ENCODE measurements around the gene PIANP. TPM values are rescaled to one million over a fixed set of nuclear protein-coding genes. Genes with fewer than 3 reads are reported as not detected.
"Not testable (repeated sequence)": the region's sequence is repeated elsewhere in the genome, so short reads cannot be mapped to it uniquely, and the experiment has no call there.

The PIANP gene, protein sequence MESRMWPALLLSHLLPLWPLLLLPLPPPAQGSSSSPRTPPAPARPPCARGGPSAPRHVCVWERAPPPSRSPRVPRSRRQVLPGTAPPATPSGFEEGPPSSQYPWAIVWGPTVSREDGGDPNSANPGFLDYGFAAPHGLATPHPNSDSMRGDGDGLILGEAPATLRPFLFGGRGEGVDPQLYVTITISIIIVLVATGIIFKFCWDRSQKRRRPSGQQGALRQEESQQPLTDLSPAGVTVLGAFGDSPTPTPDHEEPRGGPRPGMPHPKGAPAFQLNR
- total RNA-seq (0.49 TPM), polyA plus RNA-seq (ENCODE audit: insufficient read depth in 1 of 8, insufficient read length in 8 of 8, low replicate concordance in 1 of 8) (1 to 10 TPM; 2.4 to 8.4 (median 5.6) TPM)
- long read RNA-seq, donor 1 = 0 reads
- long read RNA-seq, donor 2 = 0 reads
- long read RNA-seq, donor 3 = 0 reads
- long read RNA-seq, donor 4 = 0 reads
- long read RNA-seq, donor 5, partial matches to known transcripts = 0 of 2 reads
- long read RNA-seq, donor 5, other reads (novel, unspliced or antisense) = 0 of 2 reads
- long read RNA-seq, donor 6 = 0 reads
- long read RNA-seq, donor 7 = 0 reads
- long read RNA-seq, donor 8 = 0 reads
- long read RNA-seq, donor 9 = 0 reads
- long read RNA-seq, donor 10, partial matches to known transcripts = 0 of 1 reads
- long read RNA-seq, donor 10, other reads (novel, unspliced or antisense) = 0 of 1 reads
- long read RNA-seq, donor 11, partial matches to known transcripts = 0 of 1 reads
- long read RNA-seq, donor 11, other reads (novel, unspliced or antisense) = 0 of 1 reads

DNA sequence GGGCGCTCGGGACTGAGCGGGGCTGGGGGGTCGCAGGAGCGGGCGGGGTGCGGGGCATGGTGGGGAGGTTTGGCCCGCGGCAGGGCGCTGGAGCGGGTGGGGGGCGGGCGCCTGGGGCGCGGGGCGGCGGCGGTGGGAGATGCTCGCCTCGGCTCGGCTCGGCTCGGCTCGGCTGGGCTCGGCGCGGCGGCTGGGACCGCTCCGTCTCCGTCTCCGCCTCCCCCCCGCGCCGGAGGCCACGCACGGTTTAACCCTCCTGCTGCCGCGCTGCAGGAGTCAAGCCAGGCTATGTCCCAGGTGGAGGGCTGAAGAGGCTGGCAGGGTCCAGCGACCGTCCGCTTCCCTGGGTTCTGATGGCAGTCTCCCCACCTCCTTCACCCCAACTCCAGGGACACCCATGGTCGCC is at the start of gene PIANP:
Gene PIANP, minus strand, starts transcription at position 170 of the 406 bp plus-strand sequence. CDS start 2,754 bp downstream, outside the sequence.
- H3K36me3 ChIP-seq (ENCODE audit: control insufficient read depth, insufficient read depth, low read length) = no peaks in the 10 kb centered on the region
- no peaks in the 10 kb centered on the region for H3K9me3 ChIP-seq (replicated peaks; ENCODE audit: control insufficient read depth, low read depth, low read length)
- DNase-seq = peak; percentile 73
- WGBS (ENCODE audit: insufficient coverage) = under 1% methylated on average over 22 of the region's 43 CpGs
- peak within 1 kb of the TSS; percentile 50 for H3K4me3 ChIP-seq (ENCODE audit: low read length)
- peaks cover 10% of the 10 kb centered on the region for H3K4me1 ChIP-seq (ENCODE audit: control insufficient read depth, insufficient read depth, low read length)
- no peak within 1 kb of the TSS for H3K27ac ChIP-seq (ENCODE audit: low read length)
- H3K27me3 ChIP-seq (ENCODE audit: control insufficient read depth, insufficient read depth, low read length) = peaks cover 52% of the 10 kb centered on the region

DNA sequence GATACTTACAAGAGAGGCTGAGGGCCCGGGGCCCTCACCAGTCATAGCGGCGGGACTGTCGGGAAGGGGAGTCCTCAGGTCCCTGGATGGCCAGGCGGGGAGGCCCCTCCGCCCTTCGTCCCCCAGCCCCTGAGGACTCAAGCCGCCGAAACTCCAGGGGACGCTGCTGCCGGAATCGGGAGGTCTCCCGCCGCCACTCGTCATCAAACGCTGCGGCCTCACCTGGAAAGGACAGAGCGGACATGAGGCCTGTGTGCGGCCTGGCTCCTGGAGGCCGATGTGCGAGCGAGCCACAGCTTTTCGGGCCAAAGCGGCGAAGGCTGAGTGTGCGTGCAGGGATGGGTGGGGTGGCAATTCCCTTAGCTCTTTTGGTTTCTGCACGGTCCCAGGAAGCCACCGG is 48.1 kb upstream of the PIANP start:
- no peak overlapping the region for H3K27ac ChIP-seq (ENCODE audit: low read length)
- H3K9me3 ChIP-seq (replicated peaks; ENCODE audit: control insufficient read depth, low read depth, low read length) = no peaks in the 10 kb centered on the region
- no peaks in the 10 kb centered on the region for H3K27me3 ChIP-seq (ENCODE audit: control insufficient read depth, insufficient read depth, low read length)
- H3K4me3 ChIP-seq (ENCODE audit: low read length) = no peak overlapping the region
- peaks cover 18% of the 10 kb centered on the region for H3K4me1 ChIP-seq (ENCODE audit: control insufficient read depth, insufficient read depth, low read length)
- no peak for DNase-seq
- 88% methylated on average over 23 of the region's 28 CpGs for WGBS (ENCODE audit: insufficient coverage)
- H3K36me3 ChIP-seq (ENCODE audit: control insufficient read depth, insufficient read depth, low read length) = peaks cover 72% of the 10 kb centered on the region

DNA sequence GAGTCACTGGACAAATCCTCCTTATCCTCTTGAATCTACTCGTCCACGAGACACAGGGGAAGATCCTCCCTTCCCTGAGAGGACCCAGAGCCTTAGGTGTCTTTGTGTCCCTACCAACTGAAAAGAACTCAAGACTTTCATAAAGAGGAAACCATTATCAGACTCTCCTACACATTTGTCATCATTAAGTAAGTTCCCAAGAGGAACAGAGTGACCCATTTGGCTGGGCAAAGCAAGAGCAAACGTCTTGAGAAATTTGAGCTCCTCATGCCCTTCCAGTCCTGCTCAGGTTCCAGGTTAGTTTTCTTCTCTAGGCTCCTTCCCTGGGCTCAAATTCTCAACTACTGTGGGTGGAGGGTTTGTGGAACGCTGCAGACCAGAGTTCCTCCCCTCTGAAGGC is 46.6 kb upstream of the PIANP start:
- Histone ChIP-seq H3K36me3 (ENCODE audit: control insufficient read depth, insufficient read depth, low read length) (peaks cover 72% of the 10 kb centered on the region), H3K27ac (ENCODE audit: low read length) (no peak overlapping the region), H3K4me3 (ENCODE audit: low read length) (no peak overlapping the region), H3K4me1 (ENCODE audit: control insufficient read depth, insufficient read depth, low read length) (peaks cover 14% of the 10 kb centered on the region), H3K27me3 (ENCODE audit: control insufficient read depth, insufficient read depth, low read length) (no peaks in the 10 kb centered on the region), H3K9me3 (replicated peaks; ENCODE audit: control insufficient read depth, low read depth, low read length) (no peaks in the 10 kb centered on the region)
- DNase-seq = no peak
- 77% methylated on average over 3 of the region's 4 CpGs for WGBS (ENCODE audit: insufficient coverage)

DNA sequence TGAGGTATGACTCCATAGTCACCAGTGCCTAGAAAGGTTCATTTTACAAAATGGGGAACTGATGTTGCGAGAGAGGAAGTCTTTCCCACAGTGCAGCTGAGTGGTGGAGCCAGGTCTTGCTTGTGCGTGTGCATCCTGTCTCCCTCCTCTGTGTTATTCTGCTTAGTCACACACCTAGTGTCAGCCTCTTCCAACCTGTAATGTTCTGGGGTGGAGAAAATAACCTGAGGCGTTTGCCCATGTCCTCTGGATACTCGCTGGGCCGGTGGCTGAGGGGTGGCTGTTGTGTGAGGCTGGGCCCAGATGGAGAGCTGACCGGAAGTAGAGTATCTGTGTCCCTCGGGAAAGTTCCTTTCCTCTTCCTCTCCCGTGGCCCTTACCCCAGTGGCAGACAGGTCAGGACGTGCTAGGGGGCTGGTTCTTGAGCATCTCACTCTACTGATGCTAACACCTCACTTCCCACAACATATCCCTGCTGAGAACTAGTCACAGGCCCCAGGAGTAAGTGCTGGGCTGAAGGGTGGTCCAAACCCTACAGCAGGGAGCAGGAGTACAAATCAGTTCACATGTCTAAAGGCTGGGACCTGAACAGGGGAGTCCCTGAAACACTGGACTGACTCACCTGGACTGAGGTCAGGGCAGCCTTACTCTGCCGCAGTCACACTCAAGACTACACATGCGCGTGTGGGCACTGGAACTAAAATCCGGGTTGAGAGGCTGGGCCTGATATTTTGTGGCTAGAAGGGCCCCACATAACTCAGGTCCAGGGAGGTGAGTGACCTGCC is 45.3 kb upstream of the PIANP start:
- peaks cover 60% of the 10 kb centered on the region for H3K36me3 ChIP-seq (ENCODE audit: control insufficient read depth, insufficient read depth, low read length)
- H3K9me3 ChIP-seq (replicated peaks; ENCODE audit: control insufficient read depth, low read depth, low read length) = no peaks in the 10 kb centered on the region
- peak; percentile 33 for DNase-seq
- H3K27ac ChIP-seq (ENCODE audit: low read length) = no peak overlapping the region
- no peaks in the 10 kb centered on the region for H3K27me3 ChIP-seq (ENCODE audit: control insufficient read depth, insufficient read depth, low read length)
- WGBS (ENCODE audit: insufficient coverage) = 60% methylated on average over 1 of the region's 13 CpGs
- peaks cover 4% of the 10 kb centered on the region for H3K4me1 ChIP-seq (ENCODE audit: control insufficient read depth, insufficient read depth, low read length)
- no peak overlapping the region for H3K4me3 ChIP-seq (ENCODE audit: low read length)

DNA sequence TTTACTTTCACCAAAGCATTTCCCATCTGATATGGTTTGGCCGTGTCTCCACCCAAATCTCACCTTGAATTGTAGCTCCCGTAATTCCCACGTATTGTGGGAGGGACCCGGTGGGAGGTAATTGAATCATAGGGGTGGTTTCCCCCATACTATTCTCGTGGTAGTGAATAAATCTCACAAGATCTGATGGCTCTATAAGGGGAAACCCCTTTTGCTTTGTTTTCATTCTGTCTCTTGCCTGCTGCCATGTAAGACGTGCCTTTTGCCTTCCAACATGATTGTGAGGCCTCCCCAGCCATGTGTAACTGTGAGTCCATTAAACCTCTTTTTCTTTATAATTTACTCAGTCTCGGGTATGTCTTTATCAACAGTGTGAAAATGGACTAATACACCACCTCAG is 42.7 kb upstream of the PIANP start:
- WGBS (ENCODE audit: insufficient coverage) = 83% methylated on average over 1 of the region's 7 CpGs
- H3K4me1 ChIP-seq (ENCODE audit: control insufficient read depth, insufficient read depth, low read length); DNase-seq; H3K9me3 ChIP-seq (replicated peaks; ENCODE audit: control insufficient read depth, low read depth, low read length); H3K27me3 ChIP-seq (ENCODE audit: control insufficient read depth, insufficient read depth, low read length); H3K4me3 ChIP-seq (ENCODE audit: low read length); H3K27ac ChIP-seq (ENCODE audit: low read length): not testable (repeated sequence)
- H3K36me3 ChIP-seq (ENCODE audit: control insufficient read depth, insufficient read depth, low read length) = peaks cover 34% of the 10 kb centered on the region

DNA sequence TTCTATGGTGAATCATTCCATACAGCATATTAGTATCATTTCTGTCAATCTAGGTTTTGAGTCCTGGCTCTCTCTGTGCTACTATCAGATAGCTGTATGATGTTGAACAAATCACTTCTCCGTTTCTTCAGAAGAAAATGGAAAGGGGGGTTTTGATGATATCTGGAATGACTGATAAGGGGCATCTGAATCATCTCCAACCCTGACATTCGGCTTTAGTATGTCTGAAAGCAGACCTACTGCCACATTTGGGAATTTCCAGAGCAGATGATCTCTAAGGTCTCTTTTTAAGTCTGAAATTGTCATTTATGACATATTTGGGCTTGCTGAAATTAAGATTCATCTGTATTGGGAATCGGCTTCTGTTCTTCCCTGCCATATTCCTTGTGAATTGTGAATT is 42.2 kb upstream of the PIANP start:
- WGBS (ENCODE audit: insufficient coverage) = no CpG with 5 or more reads among the region's 3 CpGs
- Histone ChIP-seq H3K4me3 (ENCODE audit: low read length) (no peak overlapping the region), H3K4me1 (ENCODE audit: control insufficient read depth, insufficient read depth, low read length) (peaks cover 4% of the 10 kb centered on the region), H3K27ac (ENCODE audit: low read length) (no peak overlapping the region), H3K36me3 (ENCODE audit: control insufficient read depth, insufficient read depth, low read length) (peaks cover 29% of the 10 kb centered on the region), H3K27me3 (ENCODE audit: control insufficient read depth, insufficient read depth, low read length) (no peaks in the 10 kb centered on the region), H3K9me3 (replicated peaks; ENCODE audit: control insufficient read depth, low read depth, low read length) (no peaks in the 10 kb centered on the region)
- DNase-seq = no peak

DNA sequence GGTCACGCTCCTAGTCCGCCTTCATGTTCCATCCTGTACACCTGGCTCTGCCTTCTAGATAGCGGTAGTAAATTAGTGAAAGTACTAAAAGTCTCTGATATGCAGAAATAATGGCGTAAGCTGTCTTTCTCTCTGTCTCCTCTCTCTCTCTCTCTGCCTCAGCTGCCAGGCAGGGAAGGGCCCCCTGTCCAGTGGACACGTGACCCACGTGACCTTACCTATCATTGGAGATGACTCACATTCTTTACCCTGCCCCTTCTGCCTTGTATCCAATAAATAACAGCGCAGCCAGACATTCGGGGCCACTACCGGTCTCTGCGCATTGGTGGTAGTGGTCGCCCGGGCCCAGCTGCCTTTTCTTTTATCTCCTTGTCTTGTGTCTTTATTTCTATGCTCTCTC is 41.5 kb upstream of the PIANP start:
- WGBS (ENCODE audit: insufficient coverage) = 40% methylated on average over 1 of the region's 12 CpGs
- H3K4me3 ChIP-seq (ENCODE audit: low read length); DNase-seq; H3K4me1 ChIP-seq (ENCODE audit: control insufficient read depth, insufficient read depth, low read length); H3K27me3 ChIP-seq (ENCODE audit: control insufficient read depth, insufficient read depth, low read length); H3K27ac ChIP-seq (ENCODE audit: low read length); H3K9me3 ChIP-seq (replicated peaks; ENCODE audit: control insufficient read depth, low read depth, low read length): not testable (repeated sequence)
- peaks cover 22% of the 10 kb centered on the region for H3K36me3 ChIP-seq (ENCODE audit: control insufficient read depth, insufficient read depth, low read length)

DNA sequence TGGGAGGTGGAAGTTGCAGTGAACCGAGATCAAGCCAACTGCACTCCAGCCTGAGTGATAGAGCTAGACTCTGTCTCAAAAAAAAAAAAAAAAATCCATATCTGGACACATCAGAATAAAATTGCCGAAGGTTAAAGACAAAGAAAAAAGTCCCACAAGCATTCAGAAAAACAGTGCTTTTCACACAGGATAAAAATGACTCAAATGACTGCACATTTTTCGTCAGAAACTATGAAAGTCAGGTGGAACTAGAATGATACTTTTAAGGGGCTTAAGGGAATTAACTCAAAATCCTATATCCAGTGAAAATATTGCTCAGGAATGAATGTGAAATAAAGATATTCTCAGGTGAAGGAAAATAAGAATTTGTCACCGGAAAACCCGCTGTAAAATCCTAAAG is 36.1 kb upstream of the PIANP start:
- no peaks in the 10 kb centered on the region for H3K9me3 ChIP-seq (replicated peaks; ENCODE audit: control insufficient read depth, low read depth, low read length)
- no peak overlapping the region for H3K27ac ChIP-seq (ENCODE audit: low read length)
- H3K4me1 ChIP-seq (ENCODE audit: control insufficient read depth, insufficient read depth, low read length) = no peaks in the 10 kb centered on the region
- H3K27me3 ChIP-seq (ENCODE audit: control insufficient read depth, insufficient read depth, low read length) = no peaks in the 10 kb centered on the region
- WGBS (ENCODE audit: insufficient coverage) = no CpG with 5 or more reads among the region's 5 CpGs
- DNase-seq = no peak
- H3K36me3 ChIP-seq (ENCODE audit: control insufficient read depth, insufficient read depth, low read length) = peaks cover 20% of the 10 kb centered on the region
- H3K4me3 ChIP-seq (ENCODE audit: low read length) = no peak overlapping the region

DNA sequence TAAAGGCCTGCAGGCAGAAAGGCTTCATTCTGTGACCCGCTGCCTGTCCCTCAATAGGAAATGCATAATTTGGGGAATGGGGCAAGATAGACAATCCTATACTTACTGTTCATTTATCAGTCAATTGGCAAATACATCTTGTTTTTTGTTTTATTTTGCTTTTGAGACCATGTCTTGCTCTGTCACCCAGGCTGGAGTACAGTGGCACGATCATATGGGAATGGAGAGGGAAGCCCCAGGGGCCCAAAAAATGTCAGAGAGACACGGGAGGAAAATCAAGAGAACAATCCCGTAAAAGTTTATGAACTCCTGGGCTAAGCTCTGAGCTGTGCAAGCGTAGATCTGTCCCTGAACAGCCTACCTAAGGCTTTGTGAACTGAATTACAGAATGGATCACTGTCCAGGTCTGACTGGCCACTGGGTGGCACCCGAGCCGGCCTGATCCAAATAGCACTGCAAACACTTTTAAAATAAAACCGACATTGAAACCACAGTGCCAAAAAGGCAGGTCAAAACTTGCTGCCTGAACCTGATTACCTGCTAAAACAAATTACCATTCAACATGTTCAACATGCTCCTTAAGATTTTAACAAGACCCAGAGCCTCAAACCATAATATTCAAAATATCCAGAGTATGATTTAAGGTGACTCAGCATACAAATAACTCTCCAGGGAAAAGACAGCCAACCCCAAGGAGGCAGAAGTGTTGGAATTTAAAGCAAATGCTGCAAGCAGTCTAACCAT is 35.0 kb upstream of the PIANP start:
- Histone ChIP-seq H3K4me3 (ENCODE audit: low read length) (no peak overlapping the region), H3K27ac (ENCODE audit: low read length) (no peak overlapping the region), H3K27me3 (ENCODE audit: control insufficient read depth, insufficient read depth, low read length) (no peaks in the 10 kb centered on the region), H3K4me1 (ENCODE audit: control insufficient read depth, insufficient read depth, low read length) (no peaks in the 10 kb centered on the region), H3K36me3 (ENCODE audit: control insufficient read depth, insufficient read depth, low read length) (peaks cover 31% of the 10 kb centered on the region), H3K9me3 (replicated peaks; ENCODE audit: control insufficient read depth, low read depth, low read length) (no peaks in the 10 kb centered on the region)
- 33% methylated on average over 7 of the region's 8 CpGs for WGBS (ENCODE audit: insufficient coverage)
- peak; percentile 67 for DNase-seq

Data from muscle of leg (tissue), 16 donors.